Measurements from ENCODE around the gene ATP1A4. TPM values are rescaled to one million over a fixed set of nuclear protein-coding genes. Genes with fewer than 3 reads are reported as not detected.
A peak's percentile ranks its signal among the peaks of the same experiment; 100 is the strongest.

Gene ATP1A4
- total RNA-seq, 1 donor from 2014 or later: not detected

- Mint-ChIP-seq H3K9me3 (ENCODE audit: low read depth) (no peaks in the 10 kb centered on the region), H3K4me1 (ENCODE audit: low read depth) (no peaks in the 10 kb centered on the region), H3K36me3 (ENCODE audit: insufficient read depth) (peaks cover 23% of the 10 kb centered on the region), H3K27me3 (no peaks in the 10 kb centered on the region), H3K27ac (no peak overlapping the region), H3K4me3 (ENCODE audit: low read depth) (no peak overlapping the region)
- no peak for DNase-seq (ENCODE audit: low spot score, unreplicated experiment)
- TF ChIP-seq, protein P1, sequence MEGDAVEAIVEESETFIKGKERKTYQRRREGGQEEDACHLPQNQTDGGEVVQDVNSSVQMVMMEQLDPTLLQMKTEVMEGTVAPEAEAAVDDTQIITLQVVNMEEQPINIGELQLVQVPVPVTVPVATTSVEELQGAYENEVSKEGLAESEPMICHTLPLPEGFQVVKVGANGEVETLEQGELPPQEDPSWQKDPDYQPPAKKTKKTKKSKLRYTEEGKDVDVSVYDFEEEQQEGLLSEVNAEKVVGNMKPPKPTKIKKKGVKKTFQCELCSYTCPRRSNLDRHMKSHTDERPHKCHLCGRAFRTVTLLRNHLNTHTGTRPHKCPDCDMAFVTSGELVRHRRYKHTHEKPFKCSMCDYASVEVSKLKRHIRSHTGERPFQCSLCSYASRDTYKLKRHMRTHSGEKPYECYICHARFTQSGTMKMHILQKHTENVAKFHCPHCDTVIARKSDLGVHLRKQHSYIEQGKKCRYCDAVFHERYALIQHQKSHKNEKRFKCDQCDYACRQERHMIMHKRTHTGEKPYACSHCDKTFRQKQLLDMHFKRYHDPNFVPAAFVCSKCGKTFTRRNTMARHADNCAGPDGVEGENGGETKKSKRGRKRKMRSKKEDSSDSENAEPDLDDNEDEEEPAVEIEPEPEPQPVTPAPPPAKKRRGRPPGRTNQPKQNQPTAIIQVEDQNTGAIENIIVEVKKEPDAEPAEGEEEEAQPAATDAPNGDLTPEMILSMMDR (IDR thresholded peaks at IDR 0.05; ENCODE audit: unreplicated experiment): peak; percentile 57
These were observed 67.9 kb downstream of the ATP1A4 start for GRCh38 chr1:160219062-160219929.

DNA sequence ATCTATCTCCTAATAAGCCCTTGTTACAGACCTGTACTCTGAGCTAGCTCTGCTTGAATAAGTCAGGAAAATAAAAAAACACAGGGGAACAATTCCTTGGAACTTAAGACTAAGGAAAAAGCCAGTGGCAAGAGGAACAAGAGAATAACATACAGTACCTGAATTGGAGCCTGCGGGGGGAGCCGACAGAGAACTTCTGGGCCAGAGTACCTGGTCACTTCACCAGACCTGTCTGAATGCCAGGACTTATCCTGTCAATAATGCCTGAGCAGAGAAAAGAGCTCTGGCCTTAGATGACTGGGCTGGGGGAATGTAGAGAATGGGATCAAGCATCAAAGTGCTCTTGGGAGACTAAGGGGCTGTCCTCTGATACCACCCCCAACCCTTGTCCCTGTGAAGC, 68.9 kb downstream of the ATP1A4 start:
- H3K27ac Mint-ChIP-seq: no peak overlapping the region
- no peak overlapping the region for H3K4me3 Mint-ChIP-seq (ENCODE audit: low read depth)
- no peaks in the 10 kb centered on the region for H3K4me1 Mint-ChIP-seq (ENCODE audit: low read depth)
- H3K9me3 Mint-ChIP-seq (ENCODE audit: low read depth): no peaks in the 10 kb centered on the region
- H3K36me3 Mint-ChIP-seq (ENCODE audit: insufficient read depth): peaks cover 25% of the 10 kb centered on the region
- DNase-seq (ENCODE audit: low spot score, unreplicated experiment): no peak
- H3K27me3 Mint-ChIP-seq: no peaks in the 10 kb centered on the region
- TF ChIP-seq, protein P1 (IDR thresholded peaks at IDR 0.05; ENCODE audit: unreplicated experiment): no peak

- Mint-ChIP-seq H3K4me1 (ENCODE audit: low read depth) (no peaks in the 10 kb centered on the region), H3K36me3 (ENCODE audit: insufficient read depth) (peaks cover 23% of the 10 kb centered on the region), H3K4me3 (ENCODE audit: low read depth) (no peak overlapping the region), H3K27ac (no peak overlapping the region), H3K27me3 (no peaks in the 10 kb centered on the region), H3K9me3 (ENCODE audit: low read depth) (no peaks in the 10 kb centered on the region)
- DNase-seq (ENCODE audit: low spot score, unreplicated experiment): no peak
- TF ChIP-seq, protein P1 (IDR thresholded peaks at IDR 0.05; ENCODE audit: unreplicated experiment): no peak
These were observed 69.7 kb downstream of the ATP1A4 start for GRCh38 chr1:160221089-160221488.

DNA sequence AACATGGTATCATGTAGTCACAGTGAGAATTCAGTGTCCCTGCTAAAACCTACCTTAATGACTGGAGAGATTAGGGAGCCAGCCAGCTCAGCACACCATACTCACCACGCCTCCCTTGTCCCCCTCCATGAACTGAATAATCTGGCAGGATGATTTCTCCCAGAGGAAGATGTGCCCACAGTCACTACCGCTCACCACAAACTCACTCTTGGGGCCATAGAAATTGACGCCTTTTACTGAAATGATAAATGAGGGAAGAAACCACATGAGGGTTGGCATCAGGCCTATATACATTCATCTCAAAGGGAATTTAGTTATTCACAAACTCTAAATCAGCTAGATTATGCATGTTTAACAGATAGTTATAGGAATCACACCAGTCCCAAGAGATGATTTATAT, 71.1 kb downstream of the ATP1A4 start:
- no peak overlapping the region for H3K27ac Mint-ChIP-seq
- no peaks in the 10 kb centered on the region for H3K9me3 Mint-ChIP-seq (ENCODE audit: low read depth)
- H3K4me3 Mint-ChIP-seq (ENCODE audit: low read depth): no peak overlapping the region
- H3K4me1 Mint-ChIP-seq (ENCODE audit: low read depth): no peaks in the 10 kb centered on the region
- TF ChIP-seq, protein P1 (IDR thresholded peaks at IDR 0.05; ENCODE audit: unreplicated experiment): no peak
- no peaks in the 10 kb centered on the region for H3K27me3 Mint-ChIP-seq
- H3K36me3 Mint-ChIP-seq (ENCODE audit: insufficient read depth): peaks cover 18% of the 10 kb centered on the region
- DNase-seq (ENCODE audit: low spot score, unreplicated experiment): no peak

GRCh38 chr1:160224606-160225005, 73.2 kb downstream of the ATP1A4 start:
- DNase-seq (ENCODE audit: low spot score, unreplicated experiment): no peak
- Mint-ChIP-seq H3K9me3 (ENCODE audit: low read depth) (no peaks in the 10 kb centered on the region), H3K36me3 (ENCODE audit: insufficient read depth) (peaks cover 25% of the 10 kb centered on the region), H3K4me1 (ENCODE audit: low read depth) (no peaks in the 10 kb centered on the region), H3K27ac (no peak overlapping the region), H3K4me3 (ENCODE audit: low read depth) (no peak overlapping the region), H3K27me3 (no peaks in the 10 kb centered on the region)
- TF ChIP-seq, protein P1 (IDR thresholded peaks at IDR 0.05; ENCODE audit: unreplicated experiment): no peak

All from progenitor cell of endocrine pancreas (in vitro differentiated cells).